AG10803 (cell line): ENCODE measurements around the gene PRSS21.

Source experiments
- DNase-seq: peaks from one replicate; pipeline ENCODE4 v3.0.0; 2010; ENCODE audit warnings: low read depth
- H3K4me3 ChIP-seq: 2 replicates; pipeline ENCODE4 v1.5.1; 2011; ENCODE audit warnings: mild to moderate bottlenecking, low read length, control low read depth
- CTCF ChIP-seq: conservative IDR thresholded peaks from 2 replicates; pipeline ENCODE4 v1.5.1; 2011; ENCODE audit warnings: mild to moderate bottlenecking, low read length, control low read depth, inconsistent platforms

PRSS21 gene

GRCh38 chr16:2811703-2812471 is 5.2 kb upstream of the PRSS21 start:
- TF ChIP-seq CTCF, result no peak
- DNase-seq, result no peak
- no peak overlapping the region for H3K4me3 ChIP-seq

- TF ChIP-seq CTCF, result no peak
- DNase-seq, result no peak
- no peak overlapping the region for H3K4me3 ChIP-seq
Measured at GRCh38 chr16:2813771-2814221, 3.2 kb upstream of the PRSS21 start.

- no peak overlapping the region for H3K4me3 ChIP-seq
- DNase-seq, result no peak
Measured at GRCh38 chr16:2814551-2815298, 2.3 kb upstream of the PRSS21 start.

GRCh38 chr16:2815299-2815771 is 1.7 kb upstream of the PRSS21 start:
- no peak overlapping the region for H3K4me3 ChIP-seq
- TF ChIP-seq CTCF, result no peak
- no peak for DNase-seq

More at GRCh38 chr16:2814551-2815298, 2.3 kb upstream of the PRSS21 start:
- no peak for TF ChIP-seq CTCF

- H3K4me3 ChIP-seq, result no peak overlapping the region
- TF ChIP-seq CTCF, result no peak
- no peak for DNase-seq
Measured at GRCh38 chr16:2817340-2818271, 569 bp downstream of the PRSS21 start.

GRCh38 chr16:2818272-2818876 is 1.3 kb downstream of the PRSS21 start:
- TF ChIP-seq CTCF, result no peak
- DNase-seq, result no peak
- no peak overlapping the region for H3K4me3 ChIP-seq
